Activated naive CD4-positive, alpha-beta T cell treated with Interleukin-2 at 50 U/mL for 16 hours (primary cell): Measurements from ENCODE around the gene B3GAT1.

Source experiments
- DNase-seq: peaks from one replicate; pipeline ENCODE4 v3.0.0-alpha.2; 2020

Gene B3GAT1

DNA sequence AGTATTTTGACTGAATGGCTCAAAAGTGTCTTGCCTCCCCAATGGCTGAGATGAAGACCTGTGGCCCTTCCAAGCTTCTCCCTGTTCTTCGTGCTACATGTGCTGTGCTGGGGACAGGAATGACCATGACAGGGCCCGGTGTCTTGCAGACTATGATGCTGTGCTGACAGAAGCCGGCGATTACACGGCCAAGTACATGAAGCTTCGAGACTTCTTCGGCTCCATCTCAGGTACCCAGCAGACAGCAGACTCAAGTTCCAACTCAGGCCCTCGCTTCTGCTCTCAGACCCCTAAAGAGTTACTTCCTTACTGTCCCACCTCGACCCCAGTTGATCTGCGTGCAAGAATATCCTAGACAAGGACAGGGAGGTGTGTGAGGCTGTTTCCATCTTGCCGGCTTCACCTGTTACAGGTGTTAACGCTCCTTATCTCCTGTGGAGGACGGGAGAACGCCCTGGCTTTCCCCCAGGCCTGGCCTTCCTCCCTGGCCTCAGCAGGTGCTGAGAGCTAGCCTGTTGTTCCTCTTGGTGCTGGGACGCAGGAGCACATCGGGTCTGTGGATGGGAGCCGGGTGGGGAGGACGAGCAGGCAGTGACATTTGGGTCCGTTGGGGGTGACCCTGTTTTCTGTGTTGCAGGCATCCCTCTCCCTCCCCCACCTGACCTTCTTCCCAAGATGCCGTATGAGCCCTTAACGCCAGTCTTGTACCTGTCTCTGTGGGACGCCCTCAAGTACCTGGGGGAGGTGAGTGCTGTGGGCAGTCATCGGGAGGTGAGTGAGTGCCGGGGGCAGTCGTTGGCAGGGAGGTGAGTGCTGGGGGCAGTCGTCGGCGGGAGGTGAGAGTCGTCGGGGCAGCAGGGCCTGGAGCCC, 42.2 kb downstream of the B3GAT1 start:
- DNase-seq = no peak

DNA sequence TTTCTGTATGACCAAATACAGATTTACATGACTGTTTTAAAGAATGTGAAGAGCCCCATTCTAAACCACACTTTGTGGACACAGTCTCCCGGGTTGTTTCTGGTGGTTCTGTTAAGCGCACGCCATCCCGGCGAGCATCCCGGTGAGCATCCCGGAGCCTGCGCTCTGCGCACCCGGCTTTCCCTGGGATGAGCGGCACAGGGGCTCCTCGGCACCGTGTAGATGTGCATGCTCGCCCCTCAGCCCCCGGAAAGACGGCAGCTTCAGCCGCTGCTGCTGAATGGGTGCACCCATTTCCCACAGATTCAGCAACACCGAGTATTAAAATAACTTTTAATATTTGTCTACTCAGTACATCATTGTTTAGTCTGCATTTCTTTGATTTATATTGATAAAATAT, 44.3 kb downstream of the B3GAT1 start:
- DNase-seq = no peak

DNA sequence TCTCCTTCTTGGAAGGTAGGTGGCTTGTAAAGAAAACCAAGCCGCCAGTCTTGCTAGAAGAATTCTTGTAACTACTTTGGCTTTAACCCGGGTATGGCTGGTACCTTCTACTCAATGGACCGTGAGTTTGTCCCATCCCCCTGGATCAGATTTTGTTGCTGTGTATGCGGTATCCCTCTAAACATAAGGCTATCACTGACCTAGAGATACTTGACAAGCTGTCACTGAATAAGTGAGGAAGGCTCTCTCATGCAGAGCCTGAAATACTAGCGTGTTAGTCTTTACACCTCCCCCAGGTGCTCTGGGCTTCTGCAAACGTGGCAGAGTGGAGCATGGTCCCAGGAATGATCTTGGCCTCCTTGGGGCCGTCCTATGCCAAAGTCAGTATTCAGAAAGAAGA, 45.8 kb downstream of the B3GAT1 start:
- no peak for DNase-seq

DNA sequence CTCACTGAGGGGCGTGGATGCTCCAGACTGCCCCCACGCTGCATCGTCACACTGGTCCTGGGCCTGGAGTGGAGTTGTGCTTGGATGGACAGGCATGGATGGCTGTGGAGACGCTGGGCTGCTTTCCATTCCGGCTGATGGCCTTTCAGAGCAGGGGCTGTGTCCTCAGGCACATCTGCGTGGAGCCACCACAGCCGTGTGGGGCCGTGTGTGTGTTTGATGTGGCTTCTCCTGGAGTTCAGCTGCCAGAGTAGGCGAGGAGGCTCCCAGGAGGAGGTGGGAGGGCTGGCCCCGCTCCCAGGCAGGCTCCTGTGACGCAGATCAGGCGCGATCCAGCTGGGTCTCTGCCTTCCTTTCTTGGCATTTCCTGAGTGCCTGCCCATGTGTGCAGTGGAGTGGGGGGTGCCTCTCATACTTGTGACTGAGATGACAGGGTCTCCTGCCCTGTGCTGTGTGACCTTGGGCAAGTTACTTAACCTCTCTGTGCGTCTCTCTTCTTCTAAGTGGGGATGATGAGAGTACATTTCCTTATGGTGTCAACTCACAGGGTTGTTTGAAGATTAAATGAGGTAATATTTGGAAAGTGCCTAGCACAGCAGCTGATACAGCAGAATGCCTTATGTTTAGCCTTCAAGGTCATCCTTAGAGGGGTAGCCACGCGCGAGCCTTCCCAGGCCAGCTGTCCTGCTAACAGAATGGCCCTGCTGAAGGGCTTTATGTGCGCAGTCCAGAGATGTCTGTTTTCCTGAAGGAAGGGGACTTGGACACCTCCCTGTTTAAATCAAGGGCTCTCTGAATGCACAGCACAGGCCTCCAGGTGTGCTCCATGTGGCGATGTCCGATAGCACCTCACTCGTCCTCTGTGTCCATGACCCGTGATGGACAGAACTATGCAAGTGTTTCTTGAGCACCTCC, 46.8 kb downstream of the B3GAT1 start:
- DNase-seq = no peak

DNA sequence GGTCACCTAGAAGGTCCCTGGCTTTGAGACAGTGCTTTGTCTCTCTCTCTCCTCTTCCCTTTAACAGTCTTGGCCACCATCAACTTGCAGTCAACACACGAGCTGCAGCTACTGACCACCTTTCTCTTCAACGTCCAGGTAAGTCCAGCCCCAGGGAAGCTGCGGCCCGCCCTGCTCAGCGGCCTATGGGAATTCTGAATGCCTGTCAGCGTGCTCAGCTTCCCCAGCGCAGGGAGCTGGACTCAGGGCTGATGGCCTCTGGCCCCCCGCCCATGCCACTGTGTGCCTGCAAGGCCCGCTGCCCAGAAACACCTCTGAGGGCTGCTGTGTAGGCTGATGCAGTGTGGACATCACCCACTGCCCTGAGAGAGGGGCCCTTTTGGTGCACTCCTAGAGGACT, 47.8 kb downstream of the B3GAT1 start:
- no peak for DNase-seq

DNA sequence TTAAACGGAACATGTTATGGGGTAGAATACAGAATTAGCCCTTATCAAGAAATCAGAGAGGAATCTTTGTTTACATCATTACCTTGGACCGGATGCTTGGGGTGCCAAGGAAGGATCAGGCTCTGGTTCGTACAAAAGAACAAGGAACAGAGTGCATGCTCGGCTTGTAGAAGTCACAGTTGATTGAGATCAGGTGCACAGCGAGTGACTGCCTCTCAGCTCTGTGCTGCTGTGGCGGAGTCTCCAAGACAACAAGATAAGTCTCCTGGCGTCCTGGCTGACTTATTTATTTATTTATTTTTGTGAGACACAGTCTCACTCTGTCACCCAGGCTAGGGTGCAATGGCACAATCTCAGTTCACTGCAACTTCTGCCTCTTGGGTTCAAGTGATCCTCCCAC, 48.5 kb downstream of the B3GAT1 start:
- no peak for DNase-seq

DNA sequence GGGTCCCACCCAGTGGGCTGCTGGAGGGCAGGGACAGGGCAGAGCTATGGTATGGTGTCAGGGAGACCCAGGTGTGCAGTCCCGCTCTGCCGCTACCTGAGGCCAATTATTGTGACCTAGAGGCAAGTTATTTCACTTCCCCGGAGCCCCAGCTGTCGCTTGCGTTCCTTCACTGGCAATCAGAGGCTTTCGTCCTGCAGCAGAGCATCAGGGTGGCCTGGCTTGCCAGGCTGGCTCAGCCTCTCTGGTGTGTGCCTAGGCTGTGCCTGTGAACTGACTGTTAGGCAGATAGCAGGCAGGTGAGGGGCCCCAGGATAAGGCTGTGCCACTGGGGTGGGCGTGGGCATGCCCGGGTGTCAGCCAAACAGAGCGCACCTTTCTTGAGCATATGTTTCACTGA, 48.9 kb downstream of the B3GAT1 start:
- no peak for DNase-seq

DNA sequence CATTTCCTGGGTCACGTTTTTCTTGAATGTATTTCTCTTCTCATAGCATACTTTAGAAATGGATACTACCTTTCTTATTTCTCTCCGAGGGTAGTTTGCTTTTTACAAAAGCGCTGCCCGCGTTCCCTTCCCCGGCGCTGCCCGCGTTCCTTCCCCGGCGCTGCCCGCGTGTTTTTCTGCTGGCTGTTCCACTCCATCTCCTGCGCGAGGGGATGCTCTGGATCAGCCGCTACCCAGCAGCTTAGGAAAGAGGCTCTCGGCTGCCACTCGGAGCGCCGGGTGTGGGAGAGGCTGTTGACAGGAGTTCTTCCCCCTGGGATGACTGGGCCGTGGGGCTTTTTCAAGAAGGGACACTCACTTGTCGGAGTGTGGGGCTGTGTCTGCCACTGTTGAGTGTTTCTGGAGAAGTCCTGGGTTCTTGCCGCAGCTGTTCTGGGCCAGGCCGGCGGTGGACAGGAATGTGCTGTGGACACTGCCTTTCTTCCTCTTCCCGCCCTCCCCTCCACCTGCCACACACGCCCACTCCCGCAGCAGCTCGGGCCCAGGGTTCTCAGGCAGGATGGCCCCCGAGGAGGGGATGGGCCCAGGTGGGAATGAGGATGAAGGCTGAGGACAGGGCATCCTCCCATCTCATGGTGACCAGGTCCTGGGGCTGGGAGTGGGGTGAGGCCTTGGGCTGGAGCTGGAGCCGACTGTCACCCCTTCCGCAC, 49.7 kb downstream of the B3GAT1 start:
- no peak for DNase-seq

DNA sequence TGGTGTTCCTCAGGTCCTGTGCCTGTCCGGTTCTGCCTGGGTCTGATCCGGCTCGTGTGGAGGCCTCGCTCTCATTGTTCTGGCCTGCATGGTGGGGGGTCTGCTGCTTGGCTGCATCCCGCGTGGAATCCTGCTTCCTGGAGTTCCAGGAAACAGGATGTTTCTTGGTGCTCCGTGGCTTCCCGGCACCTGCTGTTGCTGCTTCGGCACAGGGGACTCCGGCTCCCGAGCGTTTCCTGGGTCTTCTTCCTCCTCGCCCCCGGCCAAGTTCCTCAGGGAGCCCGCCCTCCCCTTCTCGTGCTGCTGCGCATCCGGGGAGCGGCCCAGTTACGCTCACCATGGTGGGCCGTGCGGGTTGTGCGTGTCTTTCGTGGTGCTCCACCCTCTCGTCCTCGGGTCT, 50.4 kb downstream of the B3GAT1 start:
- no peak for DNase-seq

DNA sequence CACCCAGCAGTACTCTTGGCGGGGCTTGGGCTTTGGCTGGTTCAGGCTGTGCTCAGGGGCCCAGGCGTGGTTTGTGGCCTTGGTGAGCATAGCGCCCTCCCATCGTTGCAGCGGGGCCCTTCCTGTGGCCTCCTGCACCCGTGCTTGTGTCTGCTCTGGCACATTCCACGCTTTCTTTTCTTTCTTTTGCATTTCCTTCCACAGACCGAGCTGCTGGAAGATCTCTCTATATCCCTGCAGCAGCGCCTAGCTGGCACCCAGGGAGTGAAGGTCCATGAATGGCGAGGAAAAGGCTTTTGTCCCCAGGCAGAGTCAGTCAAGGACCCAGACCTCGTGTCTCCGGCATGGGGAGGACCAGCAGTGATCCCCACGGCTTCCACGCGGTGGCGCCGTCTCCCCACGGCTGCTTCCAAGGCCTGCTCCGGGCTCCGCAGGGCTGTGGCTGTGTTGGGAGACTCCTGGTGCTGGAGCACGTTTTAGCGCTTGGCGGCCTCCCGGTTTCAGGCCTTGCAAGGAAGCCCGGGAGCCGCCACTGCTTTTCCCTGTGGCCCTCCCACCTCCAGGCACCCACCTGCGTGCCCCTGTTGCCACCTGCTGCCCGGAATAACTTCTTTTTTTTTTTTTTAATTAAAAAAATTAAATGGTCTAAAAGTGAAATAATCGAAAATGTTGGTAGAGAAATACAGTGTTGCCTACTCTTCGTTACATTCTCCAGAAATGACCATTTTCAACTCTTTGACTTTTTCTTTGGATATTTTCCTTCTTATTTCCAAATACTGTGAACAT, 51.8 kb downstream of the B3GAT1 start:
- peak; percentile 77 for DNase-seq

DNA sequence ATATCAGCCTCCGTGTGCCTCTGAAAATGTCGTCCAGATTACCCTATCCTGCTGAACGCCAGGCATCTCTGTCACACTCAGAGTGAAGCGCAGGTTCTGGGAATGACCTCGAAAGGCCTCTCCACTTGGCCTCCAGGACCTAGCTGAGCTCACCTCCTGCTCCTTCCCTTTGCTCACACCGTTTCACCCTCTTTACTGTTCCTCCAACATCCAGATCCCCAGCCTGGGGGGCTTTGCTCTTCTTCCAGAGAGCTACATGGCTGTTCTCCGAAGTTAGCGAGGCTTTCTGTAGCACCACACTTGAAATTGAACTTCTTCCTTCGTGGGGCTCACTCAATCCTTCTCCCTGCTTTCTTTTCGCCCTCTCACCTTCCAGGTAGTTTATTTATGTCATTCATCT, 52.4 kb downstream of the B3GAT1 start:
- DNase-seq = no peak

DNA sequence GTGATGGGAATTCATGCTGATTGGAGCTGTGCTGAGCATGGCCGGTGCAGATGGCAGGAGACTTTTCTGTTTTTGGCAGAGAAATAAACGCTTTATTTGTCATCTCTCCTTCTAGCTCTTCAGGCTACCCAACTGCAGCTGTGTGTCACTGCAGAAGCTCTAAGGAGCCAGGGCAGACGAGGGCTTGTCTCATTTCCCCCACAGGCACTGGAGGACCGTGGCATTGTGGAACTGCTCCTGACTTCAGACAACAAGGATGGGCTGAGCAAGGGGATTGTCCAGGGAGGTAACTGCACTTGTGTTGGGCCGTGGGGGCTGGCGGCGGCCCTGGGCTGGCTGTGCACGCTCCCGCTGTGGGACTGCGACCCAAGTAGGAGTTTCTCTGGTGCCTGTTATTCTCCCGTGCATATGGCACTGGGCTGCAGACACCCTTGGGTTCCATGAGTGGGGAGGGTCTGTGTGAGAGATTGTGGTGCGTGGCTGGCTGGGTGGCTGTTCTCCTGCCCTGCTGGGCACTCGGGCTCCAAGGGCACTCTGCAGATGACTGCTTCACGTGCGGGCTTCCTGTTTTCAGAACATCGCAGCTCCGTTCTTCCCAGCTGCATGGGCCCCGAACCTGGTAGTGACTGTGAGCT, 53.1 kb downstream of the B3GAT1 start:
- DNase-seq = no peak

DNA sequence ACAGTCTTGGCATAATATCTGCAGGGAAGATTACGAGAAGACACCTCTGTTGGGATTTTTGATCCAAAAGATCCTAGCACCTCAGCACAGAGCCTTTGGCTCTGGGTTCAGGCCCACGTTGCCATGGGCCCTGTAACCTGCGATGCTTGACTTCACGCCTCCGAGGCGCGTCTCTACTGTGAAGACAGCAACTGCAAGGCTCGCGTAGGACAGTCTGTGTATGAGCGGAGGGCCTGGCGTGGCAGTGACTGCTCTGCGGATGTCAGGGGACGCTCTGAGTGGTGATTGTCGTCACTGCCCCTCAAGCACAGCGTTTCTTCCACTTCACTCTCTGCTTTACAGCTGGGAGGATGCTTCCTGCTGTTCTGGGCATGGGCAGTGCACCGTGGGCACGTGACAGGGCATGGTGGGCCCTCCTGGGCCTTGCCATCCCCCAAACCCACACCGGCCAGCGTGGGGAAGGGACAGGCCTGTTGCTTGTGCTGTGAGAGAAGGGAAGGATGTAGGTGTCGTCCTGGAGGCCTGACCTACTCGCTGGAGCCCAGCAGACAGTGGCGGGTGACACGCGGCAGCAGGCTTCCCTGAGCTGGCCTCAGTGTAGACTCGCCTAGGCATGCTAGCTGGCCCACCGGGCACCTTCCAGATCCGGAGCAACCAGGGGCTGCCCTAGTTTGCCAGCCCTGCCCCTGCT, 53.7 kb downstream of the B3GAT1 start:
- DNase-seq = no peak

DNA sequence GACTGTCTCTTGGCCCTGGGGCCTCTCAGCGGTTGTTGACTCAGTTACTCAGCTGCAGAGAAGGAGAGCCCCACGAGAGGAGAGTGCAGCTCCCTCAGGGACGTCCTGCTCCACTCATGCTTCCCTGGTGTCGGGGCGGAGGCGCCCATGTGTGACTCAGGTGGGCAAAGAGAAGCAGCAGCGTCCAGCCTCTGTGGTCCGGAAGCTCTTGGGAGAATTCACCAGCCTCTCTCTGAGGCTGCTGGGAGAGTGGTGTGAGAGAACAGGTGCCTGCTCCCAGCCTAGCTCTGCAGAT, 54.5 kb downstream of the B3GAT1 start:
- DNase-seq = no peak

DNA sequence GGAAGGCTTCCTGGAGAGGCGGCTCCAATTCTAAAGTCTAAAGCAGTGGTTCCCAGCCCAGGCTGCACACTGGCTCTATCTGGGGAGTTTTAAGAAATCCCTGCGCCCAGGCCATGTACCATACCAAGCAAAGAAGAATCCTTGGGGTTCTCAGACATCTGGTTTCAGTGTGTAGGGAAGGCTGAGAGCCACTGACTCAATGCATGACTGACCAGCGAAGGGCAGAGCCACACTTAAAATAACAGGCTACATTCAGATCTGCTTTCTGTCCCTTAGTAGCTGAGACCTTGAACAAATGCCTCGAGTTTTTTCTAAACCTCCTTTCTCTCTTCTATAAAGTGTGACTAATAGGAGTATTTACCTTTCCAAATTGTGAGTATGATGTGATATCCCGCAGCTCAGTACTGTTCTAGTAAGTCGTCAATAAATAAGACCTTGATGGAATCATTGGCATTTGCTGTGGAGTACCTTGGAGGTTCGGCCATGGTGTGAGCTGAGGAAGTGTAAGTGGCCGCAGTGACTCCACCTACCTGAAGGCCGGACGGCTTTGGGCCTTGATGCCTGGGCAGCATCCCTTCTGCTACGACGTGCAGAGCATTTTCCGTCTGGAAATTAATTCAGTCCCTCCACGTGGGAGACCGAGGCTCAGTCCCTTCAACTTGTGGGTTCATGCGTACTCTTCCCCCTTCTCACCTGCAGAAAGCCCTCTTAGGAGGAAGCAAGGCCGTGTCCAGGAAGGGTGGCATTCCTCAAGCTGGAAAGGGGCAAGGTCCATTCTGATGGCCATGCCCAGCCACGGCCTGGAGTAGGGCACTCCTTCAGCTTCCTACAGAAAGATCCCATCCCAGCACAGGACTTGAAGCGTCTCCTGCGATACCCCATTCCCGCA, 55.1 kb downstream of the B3GAT1 start:
- no peak for DNase-seq

DNA sequence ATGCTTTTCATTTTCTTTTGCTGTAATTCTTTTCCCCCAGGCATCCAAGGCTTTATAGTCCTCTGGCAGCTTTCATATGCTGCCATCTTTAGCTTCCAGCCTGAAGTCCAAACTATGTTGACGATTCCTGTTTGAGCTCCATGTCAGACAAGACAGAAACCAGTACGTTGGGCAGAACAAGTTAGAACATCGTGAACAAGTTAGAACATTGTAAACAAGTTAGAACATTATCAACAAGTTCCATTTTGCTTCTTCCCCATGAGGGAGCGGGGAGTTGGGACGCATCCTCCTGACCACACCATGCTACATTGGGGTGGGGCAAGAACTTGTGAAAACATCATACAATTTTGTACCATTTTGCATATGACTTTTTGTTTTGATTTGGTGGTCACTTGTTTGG, 56.4 kb downstream of the B3GAT1 start:
- DNase-seq = no peak

DNA sequence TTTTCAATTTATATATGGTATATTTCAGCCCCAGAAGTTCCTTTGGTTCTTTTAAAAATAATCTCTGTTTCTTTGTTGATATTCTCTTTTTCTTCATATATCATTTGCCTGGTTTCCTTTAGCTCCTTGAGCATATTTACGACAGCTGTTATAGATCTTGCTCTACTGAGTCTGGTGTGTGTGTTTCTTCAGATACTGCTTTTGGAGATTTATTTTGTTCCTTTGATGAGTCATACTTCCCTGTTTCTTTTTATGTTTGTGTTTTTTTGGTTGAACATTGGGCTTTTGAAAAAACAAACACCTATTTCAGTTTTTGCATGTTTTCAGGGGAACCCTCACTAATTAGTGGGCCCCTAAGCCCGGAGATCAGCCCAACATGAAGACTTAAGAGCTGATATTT, 56.9 kb downstream of the B3GAT1 start:
- no peak for DNase-seq

DNA sequence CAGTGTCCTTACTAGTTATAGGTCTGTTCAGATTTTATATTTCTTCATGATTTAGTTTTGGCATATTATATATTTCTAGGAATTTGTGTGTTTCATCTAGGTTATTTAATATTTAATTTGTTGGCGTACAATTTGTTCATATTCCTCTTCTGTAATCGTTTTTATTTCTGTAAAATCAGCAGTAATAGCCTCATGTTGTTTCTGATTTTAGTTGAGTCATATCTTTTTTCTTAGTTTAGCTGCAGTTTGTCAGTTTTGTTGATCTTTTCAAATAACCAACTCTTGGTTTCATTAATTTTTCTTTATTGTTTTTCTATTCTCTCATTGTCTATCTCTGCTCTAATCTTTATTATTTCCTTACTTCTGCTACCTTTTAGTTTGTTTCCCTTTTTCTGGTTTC, 59.9 kb downstream of the B3GAT1 start:
- DNase-seq = no peak

DNA sequence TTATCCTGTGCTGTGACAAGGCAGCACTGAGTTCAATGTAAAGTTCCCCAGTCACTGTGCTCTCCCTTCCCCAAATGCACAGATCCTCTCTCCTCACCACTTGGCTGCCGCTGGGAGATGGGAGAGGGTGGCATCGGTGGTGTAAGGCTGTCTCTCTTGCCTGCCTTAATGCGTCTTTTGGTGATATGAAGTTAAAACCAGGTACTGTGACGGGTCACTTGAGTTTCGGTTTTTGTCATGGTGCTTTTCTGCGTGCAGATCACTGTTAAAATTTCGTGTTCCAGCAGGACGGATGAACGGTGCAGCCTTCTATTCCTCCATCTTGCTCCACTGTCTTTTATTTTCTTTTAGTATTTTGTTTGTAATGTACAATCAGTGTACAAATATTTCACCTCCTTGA, 61.7 kb downstream of the B3GAT1 start:
- no peak for DNase-seq

DNA sequence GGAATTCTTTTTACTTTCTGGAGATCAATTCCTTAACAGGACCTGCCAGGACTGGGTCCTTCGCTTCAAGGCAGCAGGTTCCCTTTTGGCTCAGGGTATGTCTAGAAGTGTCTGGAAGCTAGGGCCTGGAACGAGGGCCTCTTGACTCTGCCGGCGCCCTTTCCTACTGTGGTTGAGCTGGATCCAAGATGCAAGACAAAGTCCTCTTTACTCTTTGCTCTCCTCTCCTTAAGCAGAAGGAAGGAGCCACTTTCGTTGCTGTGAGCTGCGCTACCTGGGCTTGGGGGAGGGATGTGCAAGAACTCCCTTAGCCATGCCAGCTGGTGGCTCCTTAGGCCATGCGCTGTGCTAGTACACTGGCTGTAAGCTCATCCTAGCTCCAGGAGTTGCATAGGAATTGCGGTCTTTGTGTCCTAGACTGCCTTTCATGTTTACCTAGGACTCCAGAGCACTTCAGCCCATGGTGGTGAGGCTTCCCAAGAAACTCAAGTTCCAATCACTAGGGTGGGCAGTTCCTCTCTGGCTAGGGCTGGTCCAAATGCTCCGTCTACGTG, 62.2 kb downstream of the B3GAT1 start:
- DNase-seq = no peak
